ENCODE results near the gene APPL1.

- no peak for TF ChIP-seq CTCF (IDR thresholded peaks at IDR 0.05)
- TF ChIP-seq POLR2A (IDR thresholded peaks at IDR 0.05), result no peak
These were observed 40.9 kb downstream of the APPL1 start for GRCh38 chr3:57268416-57268815.

Data from heart left ventricle (tissue), 13 donors.